Activated naive CD8-positive, alpha-beta T cell treated with anti-CD3 and anti-CD28 coated beads, Interleukin-2, amount 50 U/mL, for 24 hours (primary cell): Measurements from ENCODE around the gene UCP2.
"Not testable (repeated sequence)": the region's sequence is repeated elsewhere in the genome, so short reads cannot be mapped to it uniquely, and the experiment has no call there.

Experiments used
- ATAC-seq: fragments of 150-1000 bp; cut with Tn5 transposase; one replicate; pipeline ENCODE4 v1.10.0; 2021
- DNase-seq: peaks from one replicate; pipeline ENCODE4 v3.0.0; 2021
- H3K27ac Mint-ChIP-seq: one replicate; pipeline ENCODE4 v1.8.0; 2021; ENCODE audit warnings: mild to moderate bottlenecking, mixed read lengths
- H3K27me3 Mint-ChIP-seq: one replicate; pipeline ENCODE4 v1.8.0; 2021; ENCODE audit warnings: mixed read lengths
- H3K36me3 Mint-ChIP-seq: one replicate; pipeline ENCODE4 v1.8.0; 2021; ENCODE audit warnings: low read depth, mixed read lengths
- H3K4me1 Mint-ChIP-seq: one replicate; pipeline ENCODE4 v1.8.0; 2021; ENCODE audit warnings: mixed read lengths
- H3K4me3 Mint-ChIP-seq: one replicate; pipeline ENCODE4 v1.8.0; 2021; ENCODE audit warnings: mild to moderate bottlenecking, moderate library complexity, mixed read lengths
- H3K9me3 Mint-ChIP-seq: one replicate; pipeline ENCODE4 v1.8.0; 2021; ENCODE audit warnings: mixed read lengths

The UCP2 gene

DNA sequence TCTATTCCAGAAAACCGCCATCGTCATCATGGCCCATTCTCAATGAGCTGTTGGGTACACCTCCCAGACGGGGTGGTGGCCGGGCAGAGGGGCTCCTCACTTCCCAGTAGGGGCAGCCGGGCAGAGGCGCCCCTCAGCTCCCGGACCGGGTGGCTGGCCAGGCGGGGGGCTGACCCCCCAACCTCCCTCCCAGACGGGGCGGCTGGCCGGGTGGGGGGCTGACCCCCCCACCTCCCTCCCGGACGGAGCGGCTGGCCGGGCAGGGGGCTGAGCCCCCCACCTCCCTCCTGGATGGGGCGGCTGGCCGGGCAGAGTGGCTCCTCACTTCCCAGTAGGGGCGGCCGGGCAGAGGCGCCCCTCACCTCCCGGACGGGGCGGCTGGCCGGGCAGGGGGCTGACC is 46.6 kb downstream of the UCP2 start:
- not testable (repeated sequence) for H3K27me3 Mint-ChIP-seq, DNase-seq, H3K4me1 Mint-ChIP-seq, H3K4me3 Mint-ChIP-seq, ATAC-seq, H3K27ac Mint-ChIP-seq, H3K9me3 Mint-ChIP-seq
- peaks cover 14% of the 10 kb centered on the region for H3K36me3 Mint-ChIP-seq

- Mint-ChIP-seq H3K27ac (no peak overlapping the region), H3K27me3 (no peaks in the 10 kb centered on the region), H3K4me1 (no peaks in the 10 kb centered on the region), H3K4me3 (no peak overlapping the region), H3K36me3 (peaks cover 17% of the 10 kb centered on the region), H3K9me3 (no peaks in the 10 kb centered on the region)
- DNase-seq: no peak
- no peak for ATAC-seq
Observed at GRCh38 chr11:73932781-73933180, 49.9 kb downstream of the UCP2 start.

GRCh38 chr11:73931951-73932350 is 50.7 kb downstream of the UCP2 start:
- no peaks in the 10 kb centered on the region for H3K27me3 Mint-ChIP-seq
- ATAC-seq (no peak), DNase-seq (no peak)
- H3K4me3 Mint-ChIP-seq: no peak overlapping the region
- H3K9me3 Mint-ChIP-seq: no peaks in the 10 kb centered on the region
- H3K4me1 Mint-ChIP-seq: no peaks in the 10 kb centered on the region
- H3K27ac Mint-ChIP-seq: no peak overlapping the region
- H3K36me3 Mint-ChIP-seq: peaks cover 21% of the 10 kb centered on the region

DNA sequence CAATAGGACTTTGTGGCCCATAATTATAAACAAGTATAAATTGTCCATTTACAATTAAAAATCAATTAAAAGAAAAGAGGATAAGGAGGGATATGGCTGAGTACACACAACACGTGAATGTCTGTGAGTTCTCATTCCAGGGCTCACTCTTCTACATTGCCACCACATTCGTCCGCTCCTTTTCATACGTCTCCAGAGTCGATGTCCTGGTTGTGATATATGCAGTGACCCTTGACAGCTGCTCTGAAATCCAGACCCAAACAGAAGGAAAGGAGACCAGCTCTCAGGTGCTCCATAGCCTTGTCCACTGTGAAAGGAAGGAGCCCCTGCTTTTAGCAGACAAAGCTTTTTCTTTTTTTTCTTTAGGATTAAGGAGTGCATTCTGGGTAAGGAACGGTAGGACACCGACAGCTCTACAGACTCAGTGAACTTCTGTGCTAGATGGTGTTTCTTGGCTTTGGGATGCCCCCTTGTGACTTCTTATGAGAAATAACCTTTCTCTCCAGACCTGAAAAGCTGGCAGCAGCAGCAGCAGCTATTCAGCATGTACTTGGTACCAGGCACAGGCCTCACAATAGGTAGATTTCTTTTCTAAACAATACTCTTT is 51.5 kb downstream of the UCP2 start:
- no peaks in the 10 kb centered on the region for H3K9me3 Mint-ChIP-seq
- H3K36me3 Mint-ChIP-seq: peaks cover 23% of the 10 kb centered on the region
- no peak overlapping the region for H3K4me3 Mint-ChIP-seq
- H3K27me3 Mint-ChIP-seq: no peaks in the 10 kb centered on the region
- H3K4me1 Mint-ChIP-seq: no peaks in the 10 kb centered on the region
- DNase-seq (no peak), ATAC-seq (peak; percentile 71)
- H3K27ac Mint-ChIP-seq: no peak overlapping the region

DNA sequence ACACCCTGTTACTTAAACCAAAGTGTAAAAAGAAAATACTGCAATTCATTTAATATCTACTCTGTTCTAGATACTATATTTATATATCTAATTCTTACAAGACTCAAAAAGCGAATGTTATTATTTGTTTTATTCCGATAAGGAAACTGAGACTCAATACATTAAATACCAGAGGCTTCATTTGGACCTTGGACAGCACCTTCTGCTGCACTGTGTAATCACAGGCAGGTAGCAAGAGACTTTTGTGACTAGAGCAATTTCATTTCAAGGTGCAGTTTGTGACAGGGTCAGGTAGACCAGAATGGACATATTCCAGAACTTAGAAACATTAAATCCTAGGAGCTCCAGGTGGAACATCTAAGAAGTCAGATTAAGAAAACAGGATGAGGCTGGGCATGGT is 53.3 kb downstream of the UCP2 start:
- ATAC-seq (no peak), DNase-seq (no peak)
- H3K4me3 Mint-ChIP-seq: no peak overlapping the region
- H3K36me3 Mint-ChIP-seq: peaks cover 25% of the 10 kb centered on the region
- H3K9me3 Mint-ChIP-seq: no peaks in the 10 kb centered on the region
- no peaks in the 10 kb centered on the region for H3K4me1 Mint-ChIP-seq
- no peaks in the 10 kb centered on the region for H3K27me3 Mint-ChIP-seq
- no peak overlapping the region for H3K27ac Mint-ChIP-seq
